GM12892 (cell line): ENCODE data around the gene AP4S1. TPM values are rescaled to one million over a fixed set of nuclear protein-coding genes. Genes with fewer than 3 reads are reported as not detected.
"Not testable (repeated sequence)": the region's sequence is repeated elsewhere in the genome, so short reads cannot be mapped to it uniquely, and the experiment has no call there.

Source experiments
- DNase-seq: peaks from one replicate; pipeline ENCODE4 v3.0.0; 2011; ENCODE audit not compliant: insufficient read length
- FAIRE-seq: peaks from 2 replicates; lab custom pipeline; 2011; peaks lifted over from hg19 to GRCh38; lab: Jason Lieb, UNC
- POLR2A ChIP-seq: IDR thresholded peaks from 2 replicates; pipeline ENCODE4 v1.6.1; 2011; ENCODE audit warnings: low read depth, low read length, control low read depth
- POLR2AphosphoS5 ChIP-seq: IDR thresholded peaks from 2 replicates; pipeline ENCODE4 v1.6.1; 2011; ENCODE audit warnings: low read depth, low read length, control low read depth
- TAF1 ChIP-seq: IDR thresholded peaks from 2 replicates; pipeline ENCODE4 v1.6.1; 2011; ENCODE audit warnings: low read depth, mild to moderate bottlenecking, control low read depth, low read length, borderline replicate concordance
- polyA plus RNA-seq: library from polyadenylated mRNA; unstranded; fragments of >200 nt; gene quantifications from one replicate; pipeline ENCODE4 v1.2.1, GENCODE V29; 2012; ENCODE audit warnings: missing spikeins, inconsistent platforms; ENCODE audit not compliant: missing spikeins

AP4S1 gene
- 4.6 TPM for polyA plus RNA-seq

GRCh38 chr14:31025367-31026076, at the start of gene AP4S1:
Gene AP4S1, plus strand, starts transcription at chr14:31025649. Its CDS starts 40,548 bp downstream, at chr14:31066197.
- DNase-seq (peak; percentile 17), FAIRE-seq (peak; percentile 38)
- TF ChIP-seq POLR2A (peak; percentile 43; the same call in 1 of the 2 replicates), POLR2AphosphoS5 (no peak), TAF1 (peak; percentile 87)

- TF ChIP-seq TAF1 (no peak), POLR2A (no peak), POLR2AphosphoS5 (no peak)
- DNase-seq, result no peak
- FAIRE-seq, result no peak
Measured at GRCh38 chr14:30977752-30978151, 47.7 kb upstream of the AP4S1 start.

- not testable (repeated sequence) for DNase-seq, FAIRE-seq
Measured at GRCh38 chr14:30980106-30980704, 45.2 kb upstream of the AP4S1 start.

GRCh38 chr14:30980980-30981379, 44.5 kb upstream of the AP4S1 start:
- TF ChIP-seq TAF1 (no peak), POLR2A (no peak), POLR2AphosphoS5 (no peak)
- no peak for FAIRE-seq
- no peak for DNase-seq

GRCh38 chr14:30982533-30982932, 42.9 kb upstream of the AP4S1 start:
- no peak for FAIRE-seq
- TF ChIP-seq POLR2A (no peak), TAF1 (no peak), POLR2AphosphoS5 (no peak)

GRCh38 chr14:30983858-30984257, 41.6 kb upstream of the AP4S1 start:
- no peak for FAIRE-seq
- TF ChIP-seq POLR2A (no peak), POLR2AphosphoS5 (no peak), TAF1 (no peak)
- no peak for DNase-seq

More at GRCh38 chr14:30982533-30982932, 42.9 kb upstream of the AP4S1 start:
- no peak for DNase-seq

- TF ChIP-seq POLR2A, result no peak
- no peak for TF ChIP-seq TAF1
- TF ChIP-seq POLR2AphosphoS5, result no peak
- FAIRE-seq (no peak), DNase-seq (no peak)
Measured at GRCh38 chr14:30985796-30986195, 39.7 kb upstream of the AP4S1 start.

GRCh38 chr14:30988509-30988908, 36.9 kb upstream of the AP4S1 start:
- FAIRE-seq (no peak), DNase-seq (no peak)

GRCh38 chr14:30990770-30991169, 34.7 kb upstream of the AP4S1 start:
- peak; percentile 51 for FAIRE-seq
- TF ChIP-seq TAF1 (no peak), POLR2AphosphoS5 (no peak), POLR2A (no peak)

More at GRCh38 chr14:30988509-30988908, 36.9 kb upstream of the AP4S1 start:
- TF ChIP-seq TAF1 (no peak), POLR2A (no peak), POLR2AphosphoS5 (no peak)

GRCh38 chr14:30991408-30991807, 34.0 kb upstream of the AP4S1 start:
- TF ChIP-seq TAF1 (no peak), POLR2A (no peak), POLR2AphosphoS5 (no peak)
- FAIRE-seq (no peak), DNase-seq (no peak)

More at GRCh38 chr14:30990770-30991169, 34.7 kb upstream of the AP4S1 start:
- no peak for DNase-seq

GRCh38 chr14:30993071-30993470, 32.4 kb upstream of the AP4S1 start:
- no peak for FAIRE-seq
- TF ChIP-seq POLR2AphosphoS5 (no peak), POLR2A (no peak), TAF1 (no peak)
- no peak for DNase-seq
